ENCODE results near the gene SYTL3. TPM values are rescaled to one million over a fixed set of nuclear protein-coding genes. Genes with fewer than 3 reads are reported as not detected.

Gene SYTL3
- total and polyA plus RNA-seq, 2 donors from 2014 or later: 3.1 to 16.0 TPM

DNA sequence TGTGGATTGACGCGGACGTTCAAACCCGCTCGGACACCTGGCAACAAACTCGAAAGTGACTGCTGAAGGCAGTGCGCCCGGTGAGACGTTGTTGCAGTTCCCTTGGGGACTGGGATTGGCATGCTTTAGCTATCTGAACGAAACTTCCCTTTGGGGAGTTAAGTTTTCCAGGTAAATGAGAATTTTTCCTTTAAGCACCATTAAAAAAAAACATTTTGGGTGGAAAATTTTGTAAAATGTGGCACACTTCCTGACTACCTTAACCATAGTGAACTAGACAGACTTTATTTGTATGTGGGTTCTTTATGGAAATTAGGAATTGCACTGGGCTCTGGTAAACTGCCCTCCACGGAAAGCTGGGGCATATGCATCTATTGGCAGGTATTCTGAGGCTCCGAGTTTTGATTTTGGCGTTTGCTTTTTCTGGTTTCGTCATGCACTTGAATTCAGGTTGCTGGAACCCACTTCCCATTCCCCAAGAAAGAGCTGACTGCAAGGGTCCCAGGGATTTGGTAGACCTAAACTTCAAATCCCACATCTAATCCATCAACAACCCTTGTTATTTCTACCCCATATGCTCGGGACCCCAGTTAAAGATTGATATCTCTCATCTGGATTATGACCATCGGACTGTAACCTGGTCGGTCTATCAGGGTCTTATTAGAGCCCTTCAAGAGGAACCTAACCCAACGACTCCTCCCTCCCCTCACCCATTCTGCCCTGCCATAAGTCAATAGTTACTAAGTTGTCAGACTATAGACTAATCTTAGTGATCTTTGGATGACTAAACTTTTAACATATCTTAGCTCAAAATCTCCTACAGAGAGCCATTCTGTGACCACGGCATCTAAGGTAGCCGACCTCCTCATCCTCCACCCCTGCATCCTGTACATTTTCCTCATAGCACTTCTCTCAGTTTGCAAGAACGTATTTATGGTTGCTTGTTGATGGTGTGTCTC, 4.5 kb upstream of the SYTL3 start:
- intact Hi-C loops (cut with DNase I): no loop called here
- H3K4me1 ChIP-seq (ENCODE audit: control insufficient read depth in 2 of 3, insufficient read depth in 2 of 3, low read depth in 1 of 3, low read length in 3 of 3): peaks cover 0 to 24% (median 18%) of the 10 kb centered on the region in 3 donors

DNA sequence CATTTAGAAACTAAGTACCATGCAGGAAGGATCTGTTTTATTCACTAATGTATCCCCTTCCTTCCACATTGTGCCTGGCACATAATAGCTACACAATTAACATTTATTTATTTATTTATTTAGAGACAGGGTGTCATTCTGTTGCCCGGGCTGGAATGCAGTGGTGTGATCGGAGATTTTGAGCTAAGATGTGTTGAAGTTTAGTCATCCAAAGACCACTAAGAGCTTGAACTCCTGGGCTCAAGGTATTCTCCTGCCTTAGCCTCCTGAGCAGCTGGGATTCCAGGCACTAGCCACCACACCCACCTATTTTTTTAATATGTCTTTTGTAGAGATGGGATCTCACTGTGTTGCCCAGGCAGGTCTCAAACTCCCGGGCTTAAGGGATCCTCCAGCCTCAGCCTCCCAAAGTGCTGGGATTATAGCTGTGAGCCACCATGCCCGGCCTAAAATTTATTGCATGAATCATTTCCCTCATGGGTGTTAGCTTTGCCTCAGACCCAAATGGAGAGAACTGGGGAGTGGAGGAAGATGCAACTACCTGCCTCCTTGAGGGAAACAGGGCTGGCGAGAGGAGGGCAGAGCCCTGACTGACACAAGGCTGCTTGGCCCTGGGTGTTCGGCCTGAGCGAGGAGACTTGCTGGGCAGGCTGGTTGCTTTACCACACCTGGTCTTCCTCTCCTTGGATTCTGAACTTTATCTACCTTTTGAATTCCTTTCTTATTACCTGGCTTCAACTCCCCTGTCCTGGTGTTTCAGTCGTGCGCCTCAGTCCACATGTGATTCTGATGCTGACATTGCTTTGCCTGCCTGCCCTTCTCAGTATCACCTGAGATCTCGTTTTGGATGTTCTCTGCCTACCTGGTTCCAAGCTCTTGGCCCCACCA, 3.6 kb upstream of the SYTL3 start:
- no peak for FAIRE-seq
- DNase-seq: peak in 2 of 5 donors; percentile 36 to 59
- Histone ChIP-seq H3K9me3 (ENCODE audit: control insufficient read depth in 2 of 3, insufficient read depth in 1 of 3, low read length in 3 of 3) (no peaks in the 10 kb centered on the region), H3K4me1 (ENCODE audit: control insufficient read depth in 2 of 3, insufficient read depth in 2 of 3, low read depth in 1 of 3, low read length in 3 of 3) (peaks cover 0 to 24% (median 14%) of the 10 kb centered on the region in 3 donors), H3K36me3 (ENCODE audit: control insufficient read depth in 2 of 3, insufficient read depth in 3 of 3, low read length in 3 of 3) (no peaks in the 10 kb centered on the region), H3K4me3 (ENCODE audit: low read length in 3 of 3) (no peak overlapping the region), H3K27me3 (ENCODE audit: control insufficient read depth, insufficient read depth, low read length) (no peaks in the 10 kb centered on the region), H3K9ac (ENCODE audit: low read length in 3 of 3) (no peak overlapping the region), H3K27ac (ENCODE audit: low read depth in 2 of 2, low read length in 2 of 2) (peak overlapping the region in 1 of 2 donors; percentile 27)
- TF ChIP-seq, protein P1, sequence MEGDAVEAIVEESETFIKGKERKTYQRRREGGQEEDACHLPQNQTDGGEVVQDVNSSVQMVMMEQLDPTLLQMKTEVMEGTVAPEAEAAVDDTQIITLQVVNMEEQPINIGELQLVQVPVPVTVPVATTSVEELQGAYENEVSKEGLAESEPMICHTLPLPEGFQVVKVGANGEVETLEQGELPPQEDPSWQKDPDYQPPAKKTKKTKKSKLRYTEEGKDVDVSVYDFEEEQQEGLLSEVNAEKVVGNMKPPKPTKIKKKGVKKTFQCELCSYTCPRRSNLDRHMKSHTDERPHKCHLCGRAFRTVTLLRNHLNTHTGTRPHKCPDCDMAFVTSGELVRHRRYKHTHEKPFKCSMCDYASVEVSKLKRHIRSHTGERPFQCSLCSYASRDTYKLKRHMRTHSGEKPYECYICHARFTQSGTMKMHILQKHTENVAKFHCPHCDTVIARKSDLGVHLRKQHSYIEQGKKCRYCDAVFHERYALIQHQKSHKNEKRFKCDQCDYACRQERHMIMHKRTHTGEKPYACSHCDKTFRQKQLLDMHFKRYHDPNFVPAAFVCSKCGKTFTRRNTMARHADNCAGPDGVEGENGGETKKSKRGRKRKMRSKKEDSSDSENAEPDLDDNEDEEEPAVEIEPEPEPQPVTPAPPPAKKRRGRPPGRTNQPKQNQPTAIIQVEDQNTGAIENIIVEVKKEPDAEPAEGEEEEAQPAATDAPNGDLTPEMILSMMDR (IDR thresholded peaks at IDR 0.05; ENCODE audit: borderline replicate concordance, extremely low read depth, insufficient read depth): no peak
- intact Hi-C loops (cut with DNase I): no loop called here

More for the DNA sequence above, 4.5 kb upstream of the SYTL3 start:
- H3K4me3 ChIP-seq (ENCODE audit: low read length in 3 of 3): peak overlapping the region; percentile 68 to 86 (median 76)
- TF ChIP-seq, protein P1 (IDR thresholded peaks at IDR 0.05; ENCODE audit: borderline replicate concordance, extremely low read depth, insufficient read depth): no peak
- no peaks in the 10 kb centered on the region for H3K27me3 ChIP-seq (ENCODE audit: control insufficient read depth, insufficient read depth, low read length)
- no peaks in the 10 kb centered on the region for H3K9me3 ChIP-seq (ENCODE audit: control insufficient read depth in 2 of 3, insufficient read depth in 1 of 3, low read length in 3 of 3)
- FAIRE-seq (no peak), DNase-seq (peak in 2 of 5 donors; percentile 7 to 43)
- H3K36me3 ChIP-seq (ENCODE audit: control insufficient read depth in 2 of 3, insufficient read depth in 3 of 3, low read length in 3 of 3): peaks cover 0 to 4% (median 0%) of the 10 kb centered on the region in 3 donors
- H3K27ac ChIP-seq (ENCODE audit: low read depth in 2 of 2, low read length in 2 of 2): peak overlapping the region; percentile 94 to 97
- H3K9ac ChIP-seq (ENCODE audit: low read length in 3 of 3): peak overlapping the region in 2 of 3 donors; percentile 74 to 90

DNA sequence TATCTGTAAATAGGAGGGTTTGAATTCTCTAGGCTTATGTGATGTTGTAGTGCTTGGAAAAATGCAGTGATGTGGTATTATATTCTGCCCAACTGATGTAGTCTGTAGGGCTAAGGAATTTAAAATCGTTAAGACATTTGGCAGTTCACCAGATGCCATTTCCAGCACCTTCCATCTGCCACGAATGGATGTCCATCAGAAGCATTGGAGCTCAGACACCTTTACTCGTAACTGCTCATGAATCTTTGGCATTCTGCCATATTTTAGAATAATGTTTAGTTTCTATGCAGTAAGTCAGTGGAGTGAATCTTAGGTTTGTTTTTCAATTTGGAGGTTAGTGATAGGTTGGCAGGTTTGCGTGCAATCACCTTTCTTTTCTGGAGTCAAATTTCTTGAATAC, 2.4 kb upstream of the SYTL3 start:
- DNase-seq (peak in 1 of 5 donors; percentile 16), FAIRE-seq (no peak)
- no peak overlapping the region for H3K27ac ChIP-seq (ENCODE audit: low read depth in 2 of 2, low read length in 2 of 2)
- intact Hi-C loops (cut with DNase I): no loop called here
- H3K9ac ChIP-seq (ENCODE audit: low read length in 3 of 3): no peak overlapping the region
- no peaks in the 10 kb centered on the region for H3K27me3 ChIP-seq (ENCODE audit: control insufficient read depth, insufficient read depth, low read length)
- H3K9me3 ChIP-seq (ENCODE audit: control insufficient read depth in 2 of 3, insufficient read depth in 1 of 3, low read length in 3 of 3): no peaks in the 10 kb centered on the region
- H3K4me3 ChIP-seq (ENCODE audit: low read length in 3 of 3): no peak overlapping the region
- H3K36me3 ChIP-seq (ENCODE audit: control insufficient read depth in 2 of 3, insufficient read depth in 3 of 3, low read length in 3 of 3): no peaks in the 10 kb centered on the region
- TF ChIP-seq, protein P1 (IDR thresholded peaks at IDR 0.05; ENCODE audit: borderline replicate concordance, extremely low read depth, insufficient read depth): no peak
- H3K4me1 ChIP-seq (ENCODE audit: control insufficient read depth in 2 of 3, insufficient read depth in 2 of 3, low read depth in 1 of 3, low read length in 3 of 3): peaks cover 0 to 17% (median 9%) of the 10 kb centered on the region in 3 donors
